Measurements from ENCODE around the gene CHGA.

Gene CHGA

GRCh38 chr14:92922883-92923743 lies at the start of gene CHGA:
CHGA (plus strand) TSS chr14:92923150; CDS start chr14:92923360, 210 bp downstream.
- Histone ChIP-seq H3K9me3 (ENCODE audit: control insufficient read depth in 1 of 2, low read length in 2 of 2) (no peaks in the 10 kb centered on the region), H3K27ac (ENCODE audit: low read length) (no peak within 1 kb of the TSS), H3K27me3 (ENCODE audit: low read depth, low read length) (no peaks in the 10 kb centered on the region), H3K36me3 (ENCODE audit: control insufficient read depth in 1 of 2, insufficient read depth in 2 of 2, low read length in 2 of 2) (no peaks in the 10 kb centered on the region), H3K4me3 (ENCODE audit: low read depth in 1 of 2, low read length in 2 of 2) (no peak within 1 kb of the TSS), H3K4me1 (ENCODE audit: control insufficient read depth in 1 of 2, insufficient read depth in 2 of 2, low read length in 2 of 2) (peaks cover 0 to 4% of the 10 kb centered on the region in 2 donors)

GRCh38 chr14:92874962-92875661 lies 47.8 kb upstream of the CHGA start:
- peaks cover 0 to 33% of the 10 kb centered on the region in 2 donors for H3K4me1 ChIP-seq (ENCODE audit: control insufficient read depth in 1 of 2, insufficient read depth in 2 of 2, low read length in 2 of 2)
- no peaks in the 10 kb centered on the region for H3K36me3 ChIP-seq (ENCODE audit: control insufficient read depth in 1 of 2, insufficient read depth in 2 of 2, low read length in 2 of 2)
- no peak overlapping the region for H3K4me3 ChIP-seq (ENCODE audit: low read depth in 1 of 2, low read length in 2 of 2)
- H3K27me3 ChIP-seq (ENCODE audit: low read depth, low read length), result no peaks in the 10 kb centered on the region
- no peaks in the 10 kb centered on the region for H3K9me3 ChIP-seq (ENCODE audit: control insufficient read depth in 1 of 2, low read length in 2 of 2)
- H3K27ac ChIP-seq (ENCODE audit: low read length), result no peak overlapping the region

- Histone ChIP-seq H3K27ac (ENCODE audit: low read length) (no peak overlapping the region), H3K27me3 (ENCODE audit: low read depth, low read length) (no peaks in the 10 kb centered on the region), H3K4me1 (ENCODE audit: control insufficient read depth in 1 of 2, insufficient read depth in 2 of 2, low read length in 2 of 2) (peaks cover 0 to 33% of the 10 kb centered on the region in 2 donors), H3K4me3 (ENCODE audit: low read depth in 1 of 2, low read length in 2 of 2) (no peak overlapping the region), H3K36me3 (ENCODE audit: control insufficient read depth in 1 of 2, insufficient read depth in 2 of 2, low read length in 2 of 2) (no peaks in the 10 kb centered on the region), H3K9me3 (ENCODE audit: control insufficient read depth in 1 of 2, low read length in 2 of 2) (no peaks in the 10 kb centered on the region)
Observed at GRCh38 chr14:92877757-92878431, 45.1 kb upstream of the CHGA start.

GRCh38 chr14:92880351-92880750 lies 42.6 kb upstream of the CHGA start:
- H3K4me3 ChIP-seq (ENCODE audit: low read depth in 1 of 2, low read length in 2 of 2), result no peak overlapping the region
- no peaks in the 10 kb centered on the region for H3K36me3 ChIP-seq (ENCODE audit: control insufficient read depth in 1 of 2, insufficient read depth in 2 of 2, low read length in 2 of 2)
- no peaks in the 10 kb centered on the region for H3K9me3 ChIP-seq (ENCODE audit: control insufficient read depth in 1 of 2, low read length in 2 of 2)
- H3K27me3 ChIP-seq (ENCODE audit: low read depth, low read length), result peaks cover 4% of the 10 kb centered on the region
- peaks cover 0 to 27% of the 10 kb centered on the region in 2 donors for H3K4me1 ChIP-seq (ENCODE audit: control insufficient read depth in 1 of 2, insufficient read depth in 2 of 2, low read length in 2 of 2)
- H3K27ac ChIP-seq (ENCODE audit: low read length), result no peak overlapping the region

GRCh38 chr14:92880851-92881250 lies 42.1 kb upstream of the CHGA start:
- Histone ChIP-seq H3K27ac (ENCODE audit: low read length) (no peak overlapping the region), H3K9me3 (ENCODE audit: control insufficient read depth in 1 of 2, low read length in 2 of 2) (no peaks in the 10 kb centered on the region), H3K4me3 (ENCODE audit: low read depth in 1 of 2, low read length in 2 of 2) (no peak overlapping the region), H3K4me1 (ENCODE audit: control insufficient read depth in 1 of 2, insufficient read depth in 2 of 2, low read length in 2 of 2) (peaks cover 0 to 26% of the 10 kb centered on the region in 2 donors), H3K36me3 (ENCODE audit: control insufficient read depth in 1 of 2, insufficient read depth in 2 of 2, low read length in 2 of 2) (no peaks in the 10 kb centered on the region), H3K27me3 (ENCODE audit: low read depth, low read length) (peaks cover 9% of the 10 kb centered on the region)

- H3K27me3 ChIP-seq (ENCODE audit: low read depth, low read length), result peaks cover 9% of the 10 kb centered on the region
Observed at GRCh38 chr14:92883066-92883465, 39.9 kb upstream of the CHGA start.

GRCh38 chr14:92884410-92884809 lies 38.5 kb upstream of the CHGA start:
- Histone ChIP-seq H3K36me3 (ENCODE audit: control insufficient read depth in 1 of 2, insufficient read depth in 2 of 2, low read length in 2 of 2) (no peaks in the 10 kb centered on the region), H3K4me3 (ENCODE audit: low read depth in 1 of 2, low read length in 2 of 2) (no peak overlapping the region), H3K27ac (ENCODE audit: low read length) (no peak overlapping the region), H3K4me1 (ENCODE audit: control insufficient read depth in 1 of 2, insufficient read depth in 2 of 2, low read length in 2 of 2) (peaks cover 0 to 4% of the 10 kb centered on the region in 2 donors), H3K9me3 (ENCODE audit: control insufficient read depth in 1 of 2, low read length in 2 of 2) (no peaks in the 10 kb centered on the region), H3K27me3 (ENCODE audit: low read depth, low read length) (peaks cover 9% of the 10 kb centered on the region)

More at GRCh38 chr14:92883066-92883465, 39.9 kb upstream of the CHGA start:
- no peak overlapping the region for H3K27ac ChIP-seq (ENCODE audit: low read length)
- no peaks in the 10 kb centered on the region for H3K36me3 ChIP-seq (ENCODE audit: control insufficient read depth in 1 of 2, insufficient read depth in 2 of 2, low read length in 2 of 2)
- H3K4me3 ChIP-seq (ENCODE audit: low read depth in 1 of 2, low read length in 2 of 2), result no peak overlapping the region
- no peaks in the 10 kb centered on the region for H3K9me3 ChIP-seq (ENCODE audit: control insufficient read depth in 1 of 2, low read length in 2 of 2)
- H3K4me1 ChIP-seq (ENCODE audit: control insufficient read depth in 1 of 2, insufficient read depth in 2 of 2, low read length in 2 of 2), result peaks cover 0 to 12% of the 10 kb centered on the region in 2 donors

GRCh38 chr14:92885279-92886061 lies 37.5 kb upstream of the CHGA start:
- no peak overlapping the region for H3K27ac ChIP-seq (ENCODE audit: low read length)
- H3K27me3 ChIP-seq (ENCODE audit: low read depth, low read length), result peaks cover 9% of the 10 kb centered on the region
- H3K4me3 ChIP-seq (ENCODE audit: low read depth in 1 of 2, low read length in 2 of 2), result no peak overlapping the region
- no peaks in the 10 kb centered on the region for H3K4me1 ChIP-seq (ENCODE audit: control insufficient read depth in 1 of 2, insufficient read depth in 2 of 2, low read length in 2 of 2)
- no peaks in the 10 kb centered on the region for H3K36me3 ChIP-seq (ENCODE audit: control insufficient read depth in 1 of 2, insufficient read depth in 2 of 2, low read length in 2 of 2)
- peaks cover 0 to 3% of the 10 kb centered on the region in 2 donors for H3K9me3 ChIP-seq (ENCODE audit: control insufficient read depth in 1 of 2, low read length in 2 of 2)

GRCh38 chr14:92886337-92886736 lies 36.6 kb upstream of the CHGA start:
- no peak overlapping the region for H3K4me3 ChIP-seq (ENCODE audit: low read depth in 1 of 2, low read length in 2 of 2)
- no peak overlapping the region for H3K27ac ChIP-seq (ENCODE audit: low read length)
- peaks cover 0 to 3% of the 10 kb centered on the region in 2 donors for H3K9me3 ChIP-seq (ENCODE audit: control insufficient read depth in 1 of 2, low read length in 2 of 2)
- H3K27me3 ChIP-seq (ENCODE audit: low read depth, low read length), result peaks cover 9% of the 10 kb centered on the region
- H3K36me3 ChIP-seq (ENCODE audit: control insufficient read depth in 1 of 2, insufficient read depth in 2 of 2, low read length in 2 of 2), result no peaks in the 10 kb centered on the region
- H3K4me1 ChIP-seq (ENCODE audit: control insufficient read depth in 1 of 2, insufficient read depth in 2 of 2, low read length in 2 of 2), result no peaks in the 10 kb centered on the region

GRCh38 chr14:92887157-92887556 lies 35.8 kb upstream of the CHGA start:
- no peak overlapping the region for H3K4me3 ChIP-seq (ENCODE audit: low read depth in 1 of 2, low read length in 2 of 2)
- peaks cover 0 to 3% of the 10 kb centered on the region in 2 donors for H3K9me3 ChIP-seq (ENCODE audit: control insufficient read depth in 1 of 2, low read length in 2 of 2)
- H3K27ac ChIP-seq (ENCODE audit: low read length), result no peak overlapping the region
- H3K36me3 ChIP-seq (ENCODE audit: control insufficient read depth in 1 of 2, insufficient read depth in 2 of 2, low read length in 2 of 2), result no peaks in the 10 kb centered on the region
- peaks cover 9% of the 10 kb centered on the region for H3K27me3 ChIP-seq (ENCODE audit: low read depth, low read length)
- no peaks in the 10 kb centered on the region for H3K4me1 ChIP-seq (ENCODE audit: control insufficient read depth in 1 of 2, insufficient read depth in 2 of 2, low read length in 2 of 2)

All from muscle layer of duodenum (tissue), 2 donors.